ENCODE measurements around the gene SMLR1.

SMLR1 gene

DNA sequence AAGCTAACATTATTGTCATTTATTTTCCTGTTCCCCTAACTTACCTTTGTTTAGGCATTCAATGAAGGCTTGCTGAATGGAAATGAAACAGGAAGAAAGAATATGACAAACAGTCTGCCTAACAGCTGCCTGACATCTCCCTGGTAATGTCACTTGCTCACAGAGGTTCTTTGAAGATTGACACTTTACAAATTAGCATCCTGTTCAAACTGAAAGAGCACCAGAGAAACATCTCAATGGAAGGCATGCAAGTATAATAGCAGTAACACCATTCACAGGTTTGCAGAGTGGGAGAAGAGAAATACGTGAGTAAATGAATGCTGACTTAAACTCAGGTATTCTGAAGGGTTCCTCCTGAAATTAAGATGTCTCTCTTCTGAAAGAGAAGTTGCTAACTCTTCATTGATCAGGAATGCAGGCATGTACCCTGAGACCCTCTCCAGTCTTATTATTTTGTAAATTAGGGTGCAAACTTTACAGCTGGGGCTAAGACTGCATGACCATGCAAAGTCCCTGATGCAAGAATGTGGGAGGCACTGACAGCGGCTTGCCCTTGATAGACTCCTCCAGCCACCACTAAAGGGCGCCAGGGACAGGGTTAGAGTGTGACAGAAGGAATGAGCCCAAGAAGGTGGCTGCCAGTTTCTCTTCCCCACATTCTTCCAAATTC is 1.3 kb upstream of the SMLR1 start:
- no peak for DNase-seq

DNA sequence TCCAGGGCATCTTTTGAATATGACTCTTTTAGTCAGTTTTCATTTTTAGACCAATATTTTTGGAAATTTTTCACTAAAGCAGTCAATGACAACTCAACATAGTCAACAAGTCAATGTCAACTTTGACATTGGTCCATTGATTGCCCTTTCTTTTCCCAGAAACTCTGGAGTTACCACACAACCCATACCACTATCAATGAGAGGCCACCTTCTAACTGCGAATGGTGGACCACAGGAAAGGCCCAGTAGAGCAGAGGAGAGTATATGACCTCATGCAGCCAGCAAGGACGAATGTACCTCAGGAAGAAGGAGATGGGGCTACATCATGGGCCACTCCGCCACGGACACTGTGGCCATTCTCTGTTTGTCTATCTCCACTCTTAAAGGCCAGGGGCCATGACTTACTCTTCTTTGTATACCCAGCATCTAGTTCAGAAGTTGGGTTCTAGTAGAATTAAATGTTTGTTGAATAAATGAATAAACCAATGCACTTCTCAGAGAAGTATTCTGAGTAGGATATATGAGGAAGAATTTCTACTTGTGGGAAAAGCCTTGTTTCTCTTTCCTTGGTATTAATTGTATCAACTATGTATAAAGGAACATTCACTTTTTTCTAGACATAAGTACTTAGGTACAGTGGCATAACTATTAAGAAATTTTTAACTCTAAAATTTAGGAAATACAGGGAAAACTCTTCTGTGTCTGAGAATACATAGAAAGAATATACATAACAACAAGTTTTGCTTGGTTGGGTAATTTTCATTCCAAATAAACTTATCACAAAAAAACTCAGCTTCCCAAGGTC is 562 bp upstream of the SMLR1 start:
- DNase-seq, result no peak

DNA sequence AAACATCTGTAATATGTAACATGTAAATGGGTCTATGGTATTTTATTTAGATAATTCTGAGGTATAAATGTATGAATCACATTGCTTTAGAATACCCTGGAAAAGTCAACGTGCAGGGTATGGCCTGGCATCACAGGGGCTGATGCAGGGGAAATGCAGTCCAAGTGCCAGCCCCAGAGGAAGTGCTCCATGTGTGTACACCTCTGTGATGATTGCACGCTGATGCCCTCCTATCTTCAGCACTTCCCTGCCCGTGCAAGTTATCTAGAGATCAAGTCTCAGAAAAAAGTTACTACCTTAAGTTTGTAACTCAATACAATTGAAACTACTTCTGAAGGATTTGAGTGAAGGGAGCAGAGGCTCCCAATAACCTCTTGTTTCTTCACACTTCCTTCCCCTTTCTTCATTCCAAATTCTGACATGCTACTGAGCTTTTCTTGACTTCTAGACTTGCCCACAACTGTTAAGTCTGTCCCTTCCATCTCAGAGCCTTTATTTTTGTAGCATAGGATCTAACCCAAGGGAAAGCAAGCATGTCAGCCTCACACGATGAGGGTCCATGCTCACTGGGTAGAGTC is 2.2 kb downstream of the SMLR1 start:
- DNase-seq, result no peak

DNA sequence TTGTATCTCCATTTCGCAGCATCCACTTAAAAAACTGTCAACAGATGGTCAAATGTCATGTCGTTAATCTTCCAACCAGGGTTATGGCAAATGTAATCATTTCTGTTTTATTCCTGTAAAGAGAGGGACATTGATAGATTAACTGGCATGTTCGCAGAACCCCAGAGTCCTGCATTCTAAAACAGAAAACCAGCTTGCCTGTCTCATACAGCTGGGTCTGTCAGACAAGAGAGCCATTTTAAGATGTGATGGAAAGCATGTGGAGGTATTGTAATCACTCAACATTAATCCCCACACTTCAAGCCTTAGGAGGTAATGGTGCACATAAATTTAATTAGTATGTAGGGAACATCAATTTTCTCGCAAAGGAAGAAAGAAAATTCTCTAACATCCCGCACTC is 4.4 kb downstream of the SMLR1 start:
- no peak for DNase-seq

DNA sequence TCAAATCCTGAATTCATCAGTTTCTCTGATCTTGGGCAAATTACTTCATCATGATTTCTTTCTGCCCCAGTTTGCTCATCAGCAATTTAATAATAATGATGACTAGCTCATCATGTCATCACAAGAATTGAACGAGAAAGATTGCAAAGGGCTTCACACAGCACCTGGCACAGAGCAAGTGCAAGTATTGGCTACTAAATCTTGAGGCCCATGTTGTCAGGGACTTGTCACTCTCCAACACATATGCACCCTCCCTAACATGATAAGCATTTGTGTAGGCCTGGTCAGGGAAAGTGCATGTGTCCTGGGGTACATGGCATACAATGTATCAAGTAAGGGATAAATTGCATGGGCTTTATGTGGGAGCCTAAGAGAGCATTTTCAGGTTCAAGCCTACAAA is 6.4 kb downstream of the SMLR1 start:
- no peak for DNase-seq

DNA sequence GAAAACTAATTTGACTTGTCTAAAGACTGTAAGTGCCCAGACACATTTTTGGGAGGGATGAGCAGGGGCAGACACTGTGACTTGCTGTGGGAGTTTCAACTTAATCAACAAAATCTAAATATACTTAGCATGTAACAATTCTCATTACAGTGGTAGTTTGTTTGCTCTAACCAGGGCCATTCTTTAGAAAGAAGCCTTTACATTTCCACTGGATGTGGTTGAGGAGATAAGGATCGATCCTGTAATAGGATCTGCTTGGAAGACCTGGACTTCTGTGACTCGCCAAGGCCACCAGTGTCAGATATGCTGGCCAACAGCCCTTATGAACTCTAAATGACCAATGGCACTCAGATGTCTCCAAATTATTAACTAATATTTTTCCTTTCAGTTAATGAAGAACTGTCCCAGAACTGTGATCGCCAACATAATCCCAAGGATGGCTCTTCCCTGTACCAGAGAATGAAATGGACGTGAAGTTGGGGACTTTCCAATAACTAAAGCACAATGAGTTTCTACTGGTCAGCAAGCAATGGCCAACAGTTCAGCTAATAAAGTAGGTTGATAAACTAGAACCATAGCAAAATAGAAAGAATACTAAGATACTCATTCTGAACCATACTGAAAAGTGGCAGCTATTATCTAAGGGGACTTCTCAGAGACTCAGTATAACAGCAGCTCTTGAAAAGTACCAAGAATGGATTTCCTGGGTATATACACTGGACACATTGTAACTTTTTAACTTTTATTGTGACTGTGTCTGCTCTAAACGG is 7.5 kb downstream of the SMLR1 start:
- DNase-seq, result no peak

DNA sequence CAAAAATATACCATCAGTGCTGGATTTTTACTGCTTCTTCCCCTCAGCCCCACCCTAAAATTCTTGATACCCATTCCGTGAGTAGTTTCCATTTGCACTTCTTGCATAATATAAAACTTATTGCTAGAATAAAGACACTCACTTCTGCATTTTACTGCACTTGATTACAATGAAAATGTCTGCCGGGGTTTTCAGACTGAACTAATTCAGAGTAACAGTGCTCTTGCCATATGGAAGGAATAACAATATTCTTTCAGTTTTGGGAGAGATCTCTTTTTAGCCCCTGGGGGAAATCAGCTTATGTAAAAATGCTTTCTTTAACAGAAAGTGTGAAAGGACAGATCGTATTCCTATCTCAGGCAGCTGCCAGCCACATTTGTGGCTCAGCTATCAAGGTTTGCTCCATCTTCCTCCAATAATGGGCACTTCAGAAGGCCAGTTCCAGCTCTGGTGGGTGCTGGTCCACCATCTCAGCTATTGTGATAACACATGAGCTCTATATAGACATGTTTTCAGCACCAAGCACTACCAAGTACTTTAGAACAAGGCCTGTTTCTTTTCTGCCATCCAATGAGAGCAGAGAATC is 8.9 kb downstream of the SMLR1 start:
- DNase-seq, result no peak

DNA sequence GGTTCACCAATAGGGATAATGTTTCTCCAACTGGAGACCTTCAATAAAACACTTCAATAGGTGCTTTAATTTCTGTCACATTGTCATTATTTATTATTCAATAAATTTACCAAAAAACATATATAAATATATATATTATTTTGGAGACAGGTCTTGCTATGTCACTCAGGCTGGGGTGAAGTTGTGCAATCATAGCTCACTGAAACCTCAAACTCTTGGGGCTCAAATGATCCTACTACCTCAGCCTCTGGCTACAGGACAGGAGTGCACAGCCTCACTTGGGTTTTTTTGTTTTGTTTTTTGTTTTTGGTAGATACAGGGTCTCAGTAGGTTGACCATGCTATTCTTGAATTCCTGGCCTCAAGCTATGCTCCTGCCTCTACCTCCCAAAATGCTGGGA is 9.9 kb downstream of the SMLR1 start:
- no peak for DNase-seq

DNA sequence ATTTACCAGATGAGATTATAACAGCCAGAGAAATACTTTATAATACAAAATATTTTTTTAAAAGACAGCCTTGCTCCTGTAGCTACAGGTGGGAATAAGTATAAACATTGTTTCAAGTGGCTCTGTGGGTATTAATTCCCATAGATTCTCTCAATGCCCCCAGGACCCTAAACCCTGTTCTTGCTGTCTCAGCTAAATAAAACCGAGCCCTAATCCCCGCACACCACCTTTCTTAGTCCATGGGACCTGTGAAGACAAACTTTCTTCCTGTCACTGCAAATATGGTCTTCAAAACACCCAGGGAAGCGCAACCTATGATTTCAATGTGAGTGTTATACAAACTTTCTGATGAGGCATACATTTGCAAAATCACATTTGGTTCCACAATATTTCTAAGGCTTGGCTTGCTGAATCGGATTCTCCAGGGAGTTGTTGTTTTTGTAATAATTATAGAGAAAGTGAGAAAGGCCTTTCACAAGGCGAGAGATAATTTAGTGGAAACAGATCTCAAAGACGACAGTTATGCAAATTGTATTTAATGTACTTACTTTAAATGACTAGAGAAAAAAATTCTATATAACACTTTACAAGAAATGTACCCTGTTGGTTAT is 11.1 kb downstream of the SMLR1 start:
- no peak for DNase-seq

DNA sequence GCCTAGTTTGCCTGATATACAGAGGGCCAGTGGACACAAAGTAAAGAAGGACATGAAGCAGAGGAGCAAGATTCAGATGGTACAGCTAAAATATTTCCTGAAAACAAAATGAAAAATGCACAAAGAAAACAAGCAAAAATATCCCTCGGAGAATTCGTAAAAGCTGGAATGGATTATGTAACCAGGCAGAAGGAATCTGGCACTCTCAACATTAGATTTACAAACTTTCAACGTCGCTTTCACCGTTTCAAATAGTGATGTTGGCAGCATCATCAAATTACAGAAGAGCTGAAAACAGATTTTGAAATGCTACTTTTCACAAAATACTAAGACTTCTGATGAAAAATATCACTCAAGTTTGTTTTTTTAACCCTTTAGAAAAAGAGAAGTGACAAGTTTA is 11.7 kb downstream of the SMLR1 start:
- no peak for DNase-seq

DNA sequence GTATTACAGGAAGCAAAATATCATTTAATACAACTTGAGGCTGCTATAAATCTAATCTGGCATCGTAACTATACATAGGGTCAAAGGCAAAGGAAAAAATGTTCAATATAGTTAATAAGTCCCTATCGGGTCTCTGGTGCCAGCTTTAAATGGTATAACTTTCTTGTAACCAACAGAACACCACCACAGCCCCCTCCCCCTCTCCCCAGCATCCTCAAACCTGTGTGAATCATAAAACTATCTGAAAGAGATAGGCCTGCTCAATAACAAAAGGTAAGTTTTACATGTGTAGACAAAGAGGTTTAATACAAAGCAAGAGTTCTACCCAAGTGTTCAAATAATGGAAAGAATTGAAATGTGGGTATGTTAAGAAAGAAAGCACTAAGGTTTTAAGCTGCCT is 12.2 kb downstream of the SMLR1 start:
- DNase-seq, result no peak

DNA sequence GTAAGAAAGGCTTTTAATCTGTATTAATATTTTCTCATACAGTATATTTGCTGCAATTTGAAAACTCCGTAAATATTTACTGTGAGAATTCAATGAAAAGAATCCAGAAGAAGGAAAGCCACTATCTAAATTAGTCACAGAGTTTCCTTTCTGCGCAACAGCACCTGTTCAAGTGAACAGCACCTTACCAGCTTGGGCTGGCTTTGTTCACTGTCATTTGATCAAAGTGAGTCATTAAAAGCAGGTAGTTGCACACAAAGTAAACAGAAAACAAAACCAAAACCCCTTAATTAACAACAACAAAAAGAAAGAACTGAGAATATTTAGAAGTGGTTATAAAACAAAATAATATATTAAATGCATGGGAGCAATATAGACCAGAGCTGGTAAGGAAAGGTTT is 12.8 kb downstream of the SMLR1 start:
- DNase-seq, result no peak

DNA sequence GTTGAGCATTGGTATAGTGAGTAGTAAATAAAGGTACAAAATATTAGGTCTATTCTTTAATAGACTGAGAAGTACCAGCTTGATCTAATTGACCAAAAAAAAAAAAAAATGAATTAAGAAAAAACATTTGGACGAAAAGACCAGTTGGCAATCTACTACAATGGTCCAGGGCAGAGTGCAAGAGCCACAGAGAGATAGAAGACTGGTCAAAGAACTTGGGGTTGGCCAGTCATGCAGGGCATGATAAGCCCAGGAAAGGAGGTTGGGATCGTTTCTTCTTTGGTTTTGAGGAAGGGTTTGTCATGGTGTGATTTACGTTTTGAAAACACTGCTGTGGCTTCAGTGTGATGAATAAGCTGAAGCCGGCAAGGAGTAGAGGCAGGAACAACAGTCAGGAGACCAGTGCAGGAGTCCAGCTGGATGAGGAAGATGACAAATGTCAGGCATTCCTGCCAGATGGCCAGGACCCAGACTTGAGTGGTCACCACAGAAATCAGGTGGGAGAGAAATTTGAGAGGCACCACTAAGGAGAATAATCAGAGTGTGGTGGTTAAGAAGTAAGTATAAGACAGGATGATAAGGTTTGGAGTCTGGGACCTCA is 14.0 kb downstream of the SMLR1 start:
- DNase-seq, result no peak

DNA sequence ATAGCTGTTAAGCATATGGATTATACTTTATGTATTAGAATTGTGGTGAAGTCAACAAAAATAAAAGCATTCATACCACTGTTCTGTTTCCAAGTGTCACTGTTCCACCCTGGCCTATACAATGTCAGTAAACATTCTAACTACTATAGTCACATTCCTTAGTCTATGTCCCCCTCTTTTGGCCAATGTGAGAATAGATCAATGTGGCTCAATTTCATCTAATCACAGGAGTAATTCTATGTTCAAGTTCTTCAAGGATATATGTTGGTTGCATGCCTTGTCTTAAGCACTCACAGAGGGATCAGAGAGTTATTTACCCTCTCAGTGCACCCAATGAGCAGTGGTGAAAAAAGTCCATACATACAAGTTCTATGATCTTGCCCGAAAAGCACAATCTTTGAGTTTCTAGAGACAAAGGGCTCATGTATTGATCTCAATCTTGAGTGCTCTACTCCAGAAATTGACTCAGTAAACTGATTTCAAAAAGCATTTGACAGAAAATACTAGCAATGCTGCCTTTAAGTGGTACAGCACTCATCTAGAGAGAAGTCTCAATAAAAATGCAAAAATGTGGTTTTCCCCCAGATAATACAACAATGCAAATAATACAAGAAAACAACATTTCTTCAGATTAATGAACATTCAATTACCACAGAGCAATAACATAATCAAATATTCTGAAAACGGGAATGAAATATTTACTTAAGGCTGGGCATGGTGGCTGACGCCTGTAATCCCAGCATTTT is 16.5 kb downstream of the SMLR1 start:
- DNase-seq, result peak; percentile 46

DNA sequence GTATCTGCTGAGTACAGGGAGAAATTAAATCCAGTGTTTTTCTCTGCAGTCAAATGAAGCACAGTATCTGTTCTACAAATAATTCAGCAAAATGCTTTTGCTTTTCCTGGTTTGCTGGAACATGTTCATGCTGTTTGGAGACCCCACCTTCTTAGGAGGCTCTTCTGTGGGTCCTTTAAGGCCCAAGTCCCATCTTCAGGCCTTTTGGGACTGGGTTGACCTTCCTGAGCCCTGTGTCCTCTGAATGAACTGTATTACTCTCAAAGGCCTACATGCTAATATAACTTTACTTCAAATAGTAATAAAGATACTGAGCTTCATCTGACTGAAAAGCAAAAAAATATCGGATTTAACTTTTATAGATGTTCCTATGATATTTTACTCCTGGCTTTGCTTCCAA is 19.3 kb downstream of the SMLR1 start:
- no peak for DNase-seq

DNA sequence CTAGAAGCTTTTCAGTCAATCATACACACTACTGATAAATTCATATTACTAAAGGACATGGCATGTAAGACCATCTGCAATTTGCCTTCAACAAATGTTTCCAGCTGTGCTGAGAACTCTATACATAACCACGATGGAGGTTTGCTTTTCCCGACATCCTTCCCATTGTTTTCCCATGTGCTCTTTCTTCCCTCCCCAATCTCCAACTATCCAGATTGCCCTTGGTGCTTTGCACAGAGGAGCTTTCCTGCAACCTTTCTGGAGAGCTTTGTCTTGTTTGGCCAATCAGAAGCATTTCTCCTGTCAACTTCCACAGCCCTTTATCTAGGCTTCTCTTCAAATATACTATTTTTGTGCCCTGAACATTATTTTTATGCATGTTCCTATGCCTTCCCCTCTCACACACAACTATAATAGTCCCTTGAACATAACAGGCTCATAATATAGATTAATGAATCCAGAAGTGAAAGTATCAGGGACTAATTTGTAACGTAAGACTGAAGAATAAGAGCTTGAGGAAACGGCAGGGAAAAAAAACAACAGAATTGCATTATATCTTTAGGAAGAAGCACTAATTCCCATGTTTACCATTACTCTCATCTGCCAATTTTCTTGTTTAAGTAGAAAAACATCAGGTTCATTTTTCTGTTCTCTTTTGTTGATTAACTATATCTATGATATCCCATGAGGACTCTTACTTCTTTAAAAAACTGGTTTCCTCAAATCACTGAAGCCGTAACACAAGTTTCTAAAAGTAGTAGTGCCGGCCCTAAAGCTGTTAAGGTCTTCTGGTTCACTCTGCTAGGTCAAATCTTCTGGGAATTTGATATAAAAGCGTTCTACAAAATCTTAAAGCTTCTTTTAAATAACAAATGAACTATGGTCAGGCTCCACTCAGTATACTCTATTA is 20.1 kb downstream of the SMLR1 start:
- DNase-seq, result no peak

DNA sequence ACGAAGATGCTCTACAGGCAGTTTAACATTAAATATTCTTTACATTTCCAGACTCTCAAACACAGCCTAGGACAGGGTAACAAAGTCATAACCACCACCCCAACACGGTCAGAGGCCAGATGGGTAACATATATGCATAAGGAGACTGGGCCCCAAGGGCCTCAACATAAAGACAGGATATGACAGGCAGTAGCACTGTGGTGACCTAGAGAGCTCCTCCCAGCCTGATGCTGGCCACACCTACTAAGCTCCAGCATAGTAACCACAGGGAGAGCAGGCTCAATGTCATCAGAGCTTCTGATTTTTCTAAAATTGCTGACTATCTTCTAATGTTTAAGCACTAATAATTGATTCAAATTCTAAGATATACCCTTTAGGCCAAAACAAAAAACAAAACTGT is 21.7 kb downstream of the SMLR1 start:
- DNase-seq, result peak; percentile 39

DNA sequence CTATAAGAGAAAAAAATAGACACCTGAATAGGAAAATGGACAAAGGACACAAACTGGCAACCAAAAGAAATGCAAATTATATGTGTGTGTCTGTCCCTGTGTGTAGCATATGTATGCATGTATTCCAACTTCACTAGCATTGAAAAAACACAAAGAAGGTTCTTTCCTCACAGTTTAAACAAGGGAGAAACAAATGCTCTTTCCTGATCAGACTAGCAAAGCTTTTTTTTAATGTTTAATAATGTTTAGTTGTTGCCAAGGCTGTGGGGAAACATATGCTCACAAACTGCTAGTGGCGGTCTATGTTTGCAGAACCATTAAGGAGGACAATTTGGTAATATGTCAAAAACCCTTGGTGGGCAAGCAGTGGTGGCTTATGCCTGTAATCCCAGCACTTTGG is 22.4 kb downstream of the SMLR1 start:
- DNase-seq, result no peak

DNA sequence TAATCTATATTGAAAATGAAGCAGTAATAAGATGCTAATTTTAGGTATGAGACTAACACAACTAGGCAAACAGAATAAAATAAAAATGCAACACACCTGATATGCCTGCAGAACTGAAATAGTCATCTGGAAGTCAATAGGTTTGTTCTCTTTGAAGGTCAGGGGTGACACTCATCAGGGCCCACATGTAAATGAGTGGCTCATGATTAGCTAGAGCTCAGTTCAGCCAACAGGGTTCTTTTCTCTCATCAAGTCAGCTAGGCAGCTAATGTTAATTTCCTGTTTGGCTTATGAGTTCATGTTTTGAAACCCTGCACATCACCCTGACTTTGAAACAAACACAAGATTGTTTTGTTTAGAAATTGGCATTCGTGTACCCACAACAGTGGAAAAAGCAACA is 23.8 kb downstream of the SMLR1 start:
- DNase-seq, result no peak

DNA sequence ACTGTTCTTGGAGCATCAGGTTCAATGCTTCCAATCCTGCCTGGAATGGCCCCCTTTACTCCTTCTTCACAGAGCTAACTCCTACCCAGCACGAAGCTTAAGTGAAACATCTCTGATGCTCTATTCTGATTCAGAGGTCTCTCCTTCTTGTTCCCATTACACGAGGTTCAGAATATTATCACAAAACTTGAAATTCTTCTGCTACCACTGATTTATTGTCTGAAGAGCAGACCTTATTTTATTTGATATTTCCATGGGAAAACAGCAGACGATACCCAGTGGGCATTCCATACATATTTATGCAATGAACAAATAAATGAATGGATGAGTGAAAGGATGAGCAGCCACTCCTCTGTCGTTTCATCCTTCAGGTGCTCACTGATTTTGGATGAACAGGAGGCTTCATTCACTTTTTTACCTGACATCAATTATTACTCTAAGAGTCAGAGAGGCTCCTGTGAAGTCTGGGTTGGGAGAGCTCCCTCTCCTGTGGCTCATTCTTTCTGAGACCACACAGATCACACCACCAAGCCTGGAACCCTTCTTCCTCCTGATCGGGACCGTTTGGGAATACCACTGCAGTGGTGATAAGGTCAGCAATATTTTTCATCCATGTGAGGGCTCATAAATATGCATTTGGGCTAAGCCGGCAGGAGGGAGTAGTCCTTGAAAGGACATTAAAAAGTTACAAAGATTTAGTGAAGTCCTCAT is 25.8 kb downstream of the SMLR1 start:
- DNase-seq, result no peak

All from activated CD4-positive, alpha-beta T cell treated with anti-CD3 and anti-CD28 coated beads, Interleukin-2, amount 50 U/mL, for 16 hours (primary cell).